Measurements from ENCODE around the gene MED19.
"Not testable (repeated sequence)": the region's sequence is repeated elsewhere in the genome, so short reads cannot be mapped to it uniquely, and the experiment has no call there.

Gene MED19, protein sequence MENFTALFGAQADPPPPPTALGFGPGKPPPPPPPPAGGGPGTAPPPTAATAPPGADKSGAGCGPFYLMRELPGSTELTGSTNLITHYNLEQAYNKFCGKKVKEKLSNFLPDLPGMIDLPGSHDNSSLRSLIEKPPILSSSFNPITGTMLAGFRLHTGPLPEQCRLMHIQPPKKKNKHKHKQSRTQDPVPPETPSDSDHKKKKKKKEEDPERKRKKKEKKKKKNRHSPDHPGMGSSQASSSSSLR

DNA sequence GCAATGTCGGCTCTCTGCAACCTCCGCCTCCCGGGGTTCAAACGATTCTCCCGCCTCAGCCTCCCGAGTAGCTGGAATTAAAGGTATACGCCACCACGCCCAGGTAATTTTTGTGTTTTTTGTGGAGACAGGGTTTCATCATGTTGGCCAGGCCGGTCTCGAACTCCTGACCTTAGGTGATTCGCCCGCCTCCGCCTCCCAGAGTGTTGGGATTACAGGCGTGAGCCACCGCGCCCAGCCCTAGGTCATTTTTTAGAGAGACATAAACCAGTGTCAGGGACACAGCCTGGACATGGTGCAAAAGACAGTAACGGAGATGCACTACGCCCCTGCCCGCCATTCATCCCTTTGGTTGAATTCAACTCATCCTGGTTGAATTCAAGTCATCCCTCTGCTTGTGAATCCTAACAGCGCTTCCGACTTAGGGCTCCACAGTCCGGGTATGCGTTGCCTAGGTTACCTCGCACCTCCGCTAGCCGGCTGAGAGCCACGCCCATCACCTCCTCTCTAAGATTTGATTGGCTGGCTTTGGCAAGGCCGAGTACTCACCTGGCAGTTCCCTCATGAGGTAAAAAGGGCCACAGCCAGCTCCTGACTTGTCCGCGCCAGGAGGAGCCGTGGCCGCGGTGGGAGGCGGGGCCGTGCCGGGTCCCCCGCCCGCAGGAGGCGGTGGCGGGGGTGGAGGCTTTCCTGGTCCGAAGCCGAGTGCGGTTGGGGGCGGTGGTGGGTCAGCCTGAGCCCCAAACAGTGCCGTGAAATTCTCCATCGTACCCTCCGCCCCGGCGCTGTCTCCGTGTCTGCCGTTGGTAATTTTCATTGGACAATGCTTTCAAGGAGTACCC, at the start of gene MED19:
MED19 (minus strand) TSS at position 802 of the 842 bp plus-strand sequence; CDS start at position 766, 36 bp downstream.
- peak; percentile 73 for DNase-seq (ENCODE audit: insufficient read length, low spot score)
- FAIRE-seq: peak; percentile 86

DNA sequence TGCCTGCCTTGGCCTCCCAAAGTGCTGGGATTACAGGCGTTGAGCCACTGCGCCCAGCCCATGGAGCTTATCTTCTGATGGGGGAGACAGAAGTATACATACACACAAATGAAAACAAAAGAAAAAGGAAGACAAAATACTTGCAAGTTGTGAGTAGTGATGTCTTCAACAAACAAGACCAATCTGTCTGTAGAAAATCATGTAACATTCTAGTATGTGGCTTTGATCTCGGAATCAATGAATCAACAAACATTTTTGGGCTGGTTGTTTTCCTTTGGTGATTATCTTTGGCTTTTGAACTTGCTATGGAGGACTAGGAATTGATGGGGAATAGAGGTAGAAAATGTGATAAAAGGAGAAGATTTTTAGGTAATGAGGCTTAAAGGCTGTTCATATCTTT, 46.2 kb upstream of the MED19 start:
- FAIRE-seq (no peak), DNase-seq (ENCODE audit: insufficient read length, low spot score) (no peak)

DNA sequence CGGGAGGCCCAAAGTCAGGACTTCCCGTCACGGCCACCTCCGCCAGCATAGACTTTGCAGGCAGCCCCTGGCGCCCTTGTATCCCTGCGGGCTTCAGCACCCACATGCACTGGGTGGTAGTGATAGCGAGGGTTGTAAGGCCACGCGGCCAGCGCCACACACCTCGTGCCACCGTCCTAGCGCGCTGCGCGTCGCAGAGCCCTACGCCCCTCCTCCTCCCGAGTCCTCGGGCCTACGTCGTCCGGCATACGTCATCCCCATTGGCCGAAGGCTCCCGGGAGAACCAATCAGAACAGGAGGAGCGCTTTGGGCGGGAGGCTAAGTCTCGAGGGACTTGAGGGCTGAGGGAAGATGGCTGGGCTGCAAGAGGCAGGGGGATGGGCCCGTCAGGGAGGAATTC, 40.9 kb upstream of the MED19 start:
- FAIRE-seq (no peak), DNase-seq (ENCODE audit: insufficient read length, low spot score) (no peak)

DNA sequence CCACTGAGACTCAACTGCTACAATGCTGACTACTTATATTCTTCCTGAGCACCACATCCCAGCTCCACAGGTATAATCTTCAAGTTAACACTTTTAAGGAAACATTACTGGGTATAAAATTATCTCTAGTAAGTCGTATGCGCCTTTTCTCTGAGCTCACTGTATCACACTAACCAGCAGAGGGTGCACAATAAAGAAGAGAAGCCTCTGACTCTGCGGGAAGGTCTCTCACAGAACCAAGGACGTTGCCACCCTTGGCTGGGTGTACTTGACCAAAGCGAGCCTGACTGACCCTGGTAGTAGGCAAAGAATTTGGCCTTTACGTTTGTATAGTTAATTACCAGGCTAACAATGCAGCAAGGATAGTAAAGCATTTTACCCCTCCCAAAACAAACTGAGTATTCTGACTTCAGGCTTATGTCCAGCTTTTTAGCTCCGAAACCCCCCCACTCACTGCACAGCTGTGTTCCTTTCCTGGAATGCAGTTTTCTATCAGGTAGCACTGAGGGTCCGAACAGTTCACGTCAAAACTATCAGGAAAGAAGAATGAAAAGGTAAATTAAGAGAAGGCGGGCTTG, 39.8 kb upstream of the MED19 start, which contains the start of gene BTBD18:
BTBD18 (minus strand) TSS at position 144 of the 578 bp plus-strand sequence. CDS start 631 bp downstream, outside the sequence.
- FAIRE-seq (no peak), DNase-seq (ENCODE audit: insufficient read length, low spot score) (peak; percentile 38)

DNA sequence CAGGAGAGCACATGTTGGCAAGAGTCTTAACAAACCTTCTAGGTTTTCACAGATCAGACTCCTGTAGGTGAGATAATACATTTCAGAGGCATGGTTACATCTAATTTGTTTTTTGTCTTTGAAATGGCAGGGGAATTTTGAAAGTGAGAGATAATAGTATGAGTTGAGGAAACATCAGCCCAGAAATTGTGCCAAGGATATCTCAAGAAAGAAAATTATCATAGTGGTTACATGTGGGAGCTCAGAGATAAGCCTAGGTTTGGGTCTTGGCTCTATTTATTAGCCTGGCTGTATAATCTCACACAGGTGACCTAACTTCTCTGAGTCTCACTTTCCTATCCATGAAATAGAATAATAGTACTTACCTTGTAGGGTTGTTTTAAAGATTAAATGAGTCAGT, 39.2 kb upstream of the MED19 start:
- DNase-seq (ENCODE audit: insufficient read length, low spot score): no peak
- FAIRE-seq: no peak

DNA sequence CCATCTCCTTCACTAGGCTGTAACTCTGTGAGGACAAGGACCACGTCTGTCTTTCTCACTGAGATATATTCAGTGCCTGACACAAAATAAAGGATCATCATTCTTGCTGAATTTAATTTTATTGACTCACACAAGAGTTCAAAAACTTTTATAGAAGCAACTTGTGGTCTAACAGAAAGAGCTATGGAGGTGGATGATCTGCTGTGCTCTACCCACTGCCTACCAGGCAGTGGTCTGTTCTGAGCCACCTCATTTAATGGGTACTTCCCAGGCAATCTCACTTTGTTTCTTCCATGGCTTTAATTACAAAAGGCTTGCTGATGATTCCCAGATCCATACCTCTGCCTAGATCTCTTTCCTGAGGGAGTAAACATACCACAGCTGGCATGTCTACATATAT, 34.9 kb upstream of the MED19 start:
- FAIRE-seq: no peak
- no peak for DNase-seq (ENCODE audit: insufficient read length, low spot score)

DNA sequence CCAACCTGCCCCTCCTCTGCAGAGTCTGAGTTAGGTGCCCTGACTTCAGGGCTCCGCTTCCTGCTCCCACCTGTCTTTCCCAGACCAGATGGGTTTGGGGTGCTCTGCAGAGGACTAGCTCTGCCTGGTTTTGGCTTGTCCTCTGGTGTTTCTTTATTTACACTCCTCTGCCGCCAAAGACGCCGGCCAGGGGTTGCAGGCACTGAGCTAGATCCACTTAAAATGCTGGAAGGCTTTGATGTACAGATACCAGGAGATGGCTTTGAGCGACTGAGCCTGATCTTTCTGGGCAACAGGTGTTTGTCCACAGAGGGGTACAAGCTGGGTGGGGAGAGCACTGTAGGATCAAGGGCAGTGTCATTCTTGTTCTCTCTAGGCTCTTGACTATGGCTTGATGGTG, 33.2 kb upstream of the MED19 start:
- DNase-seq (ENCODE audit: insufficient read length, low spot score): no peak
- no peak for FAIRE-seq

DNA sequence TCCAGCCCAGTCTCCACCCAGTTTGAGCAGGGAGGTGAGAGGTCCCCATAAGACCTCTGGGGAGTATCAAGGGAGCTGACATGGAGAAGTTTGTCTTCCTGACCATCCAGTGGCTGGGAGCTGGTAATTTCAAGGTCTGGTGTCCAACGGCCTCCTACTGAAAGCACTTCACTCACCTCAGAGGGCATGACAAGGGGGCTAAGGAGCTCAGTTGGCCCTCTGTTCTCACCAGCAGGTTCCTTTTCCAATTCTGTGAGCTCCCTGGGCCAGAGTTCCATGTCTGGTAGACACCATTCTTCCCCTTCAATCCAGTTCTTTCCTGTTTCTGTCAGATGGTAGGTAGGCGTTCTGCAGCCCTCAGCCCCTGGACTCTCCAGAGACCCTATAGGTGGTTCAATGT, 32.3 kb upstream of the MED19 start:
- FAIRE-seq: no peak
- no peak for DNase-seq (ENCODE audit: insufficient read length, low spot score)

DNA sequence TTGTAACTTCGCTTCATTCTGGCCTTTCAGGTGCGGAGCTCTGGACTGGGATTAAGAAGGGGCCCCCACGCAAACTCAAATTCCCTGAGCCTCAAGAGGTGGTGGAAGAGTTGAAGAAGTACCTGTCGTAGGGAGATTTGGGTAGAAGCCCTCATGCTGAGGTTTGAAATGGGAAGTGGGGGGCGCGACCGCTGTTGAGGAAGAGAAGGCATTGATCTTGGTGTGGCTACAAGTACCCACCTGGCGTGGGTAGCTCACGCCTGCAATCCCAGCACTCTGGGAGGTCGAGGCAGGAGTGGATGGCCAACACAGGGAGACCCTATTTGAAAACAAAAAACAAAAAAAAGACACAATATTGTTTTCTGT, 30.1 kb upstream of the MED19 start:
- no peak for DNase-seq (ENCODE audit: insufficient read length, low spot score)
- no peak for FAIRE-seq

DNA sequence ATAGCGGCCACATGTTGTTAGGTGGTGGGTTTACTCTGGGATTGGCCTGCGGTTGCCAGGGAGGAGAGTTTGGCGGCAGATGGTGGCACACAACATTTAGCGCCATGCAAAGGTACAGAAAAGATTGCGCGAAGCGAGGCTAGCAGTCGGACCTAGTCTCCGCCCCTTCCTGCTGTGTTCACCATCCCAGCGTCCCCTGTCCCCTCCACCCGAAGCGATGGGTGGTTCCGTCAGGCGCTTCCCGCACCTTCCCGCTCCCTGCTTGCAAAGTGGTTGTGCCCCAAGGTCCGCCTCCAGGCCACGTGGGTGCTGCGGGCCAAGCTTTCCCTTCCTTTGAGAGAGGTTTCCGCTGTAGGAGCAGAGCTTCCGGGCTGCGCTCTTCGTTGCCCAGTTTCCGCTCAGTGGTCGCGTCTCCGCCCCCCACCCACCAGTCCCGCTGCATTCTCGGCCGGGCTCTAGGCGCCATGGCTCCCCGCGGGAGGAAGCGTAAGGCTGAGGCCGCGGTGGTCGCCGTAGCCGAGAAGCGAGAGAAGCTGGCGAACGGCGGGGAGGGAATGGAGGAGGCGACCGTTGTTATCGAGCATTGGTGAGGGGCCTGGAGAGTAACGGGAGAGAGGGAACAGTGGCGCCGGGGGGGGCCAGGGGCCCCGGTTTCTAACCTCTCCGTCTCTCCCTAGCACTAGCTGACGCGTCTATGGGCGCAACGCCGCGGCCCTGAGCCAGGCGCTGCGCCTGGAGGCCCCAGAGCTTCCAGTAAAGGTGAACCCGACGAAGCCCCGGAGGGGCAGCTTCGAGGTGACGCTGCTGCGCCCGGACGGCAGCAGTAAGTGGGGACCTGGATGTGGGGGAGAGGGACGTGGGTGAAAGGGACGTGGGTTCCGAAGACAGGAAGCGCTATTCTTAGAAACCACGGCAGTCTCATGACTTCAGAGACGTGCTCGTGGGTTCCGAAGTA, 29.4 kb upstream of the MED19 start, which contains the start of gene SELENOH:
SELENOH (plus strand) TSS at position 360 of the 955 bp plus-strand sequence; CDS start at position 465, 105 bp downstream.
- peak; percentile 62 for FAIRE-seq

DNA sequence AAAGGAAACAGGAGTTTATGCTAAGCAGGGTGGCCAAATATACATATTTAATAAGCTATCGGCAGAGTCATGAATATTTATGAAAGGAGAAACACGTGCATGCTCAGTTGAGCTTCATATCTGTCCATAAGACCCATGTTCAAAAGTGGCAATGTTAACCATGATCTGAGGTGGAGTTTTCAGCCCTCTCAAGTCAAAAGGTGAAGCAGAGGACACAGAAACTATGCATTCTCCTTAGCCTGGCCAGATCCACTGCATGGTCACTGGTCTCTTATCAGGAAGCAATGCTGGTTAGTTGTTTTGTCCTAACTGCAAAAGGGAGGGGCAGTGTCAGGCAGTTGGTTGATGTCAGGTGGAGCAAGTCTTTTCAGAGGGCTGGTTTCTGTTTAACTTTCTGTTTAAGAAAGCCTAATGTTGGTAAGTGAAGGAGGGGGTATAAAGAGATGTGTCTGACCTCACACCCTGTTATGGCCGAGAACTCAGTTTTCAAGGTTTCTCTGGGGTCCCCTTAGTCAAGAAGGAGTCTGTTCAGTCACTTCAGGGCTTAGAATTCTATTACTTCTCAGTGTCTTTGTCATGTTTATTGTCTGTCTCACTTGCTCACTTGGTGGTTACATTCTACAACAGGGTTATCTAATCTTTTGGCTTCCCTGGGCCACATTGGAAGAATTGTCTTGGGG, 23.7 kb upstream of the MED19 start:
- DNase-seq (ENCODE audit: insufficient read length, low spot score) (no peak), FAIRE-seq (no peak)

More for the DNA sequence above, 29.4 kb upstream of the MED19 start, which contains the start of gene SELENOH:
- DNase-seq (ENCODE audit: insufficient read length, low spot score): peak; percentile 94

DNA sequence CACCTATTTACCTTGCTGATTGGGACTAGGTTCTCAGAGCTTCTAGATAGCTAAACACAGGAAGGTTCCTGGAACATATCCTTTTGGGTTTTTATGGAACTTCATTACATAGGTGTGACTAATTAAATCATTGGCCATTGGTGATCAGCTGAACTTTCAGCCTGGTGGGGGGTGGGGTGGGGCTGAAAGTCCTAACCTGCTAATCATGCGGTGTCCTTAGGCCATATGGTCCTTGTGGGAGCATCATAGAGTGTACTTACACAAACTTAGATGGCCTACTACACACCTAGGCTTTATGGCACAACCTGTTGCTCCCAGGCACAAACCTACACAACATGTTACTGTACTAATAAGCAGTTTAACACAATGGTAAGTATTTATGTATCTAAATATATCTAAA, 20.6 kb upstream of the MED19 start:
- DNase-seq (ENCODE audit: insufficient read length, low spot score) (no peak), FAIRE-seq (no peak)

DNA sequence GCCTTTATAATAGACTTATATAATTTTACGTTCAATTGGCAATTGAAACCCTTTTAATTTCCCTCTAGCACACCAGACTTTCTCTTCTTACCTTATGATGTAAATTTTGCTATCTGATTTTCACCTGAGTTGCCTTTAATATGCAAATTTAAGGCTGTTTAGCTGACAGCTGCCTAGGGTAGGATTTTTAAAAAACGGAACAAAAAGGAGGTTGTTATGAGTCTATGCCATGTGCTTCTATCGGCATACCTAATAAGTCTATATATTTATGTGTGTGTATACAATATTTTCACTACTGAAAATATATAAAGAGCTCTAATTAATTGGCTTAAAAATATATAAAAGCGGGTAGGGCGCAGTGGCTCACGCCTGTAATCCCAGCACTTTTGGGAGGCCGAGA, 17.5 kb upstream of the MED19 start:
- FAIRE-seq (no peak), DNase-seq (ENCODE audit: insufficient read length, low spot score) (no peak)

DNA sequence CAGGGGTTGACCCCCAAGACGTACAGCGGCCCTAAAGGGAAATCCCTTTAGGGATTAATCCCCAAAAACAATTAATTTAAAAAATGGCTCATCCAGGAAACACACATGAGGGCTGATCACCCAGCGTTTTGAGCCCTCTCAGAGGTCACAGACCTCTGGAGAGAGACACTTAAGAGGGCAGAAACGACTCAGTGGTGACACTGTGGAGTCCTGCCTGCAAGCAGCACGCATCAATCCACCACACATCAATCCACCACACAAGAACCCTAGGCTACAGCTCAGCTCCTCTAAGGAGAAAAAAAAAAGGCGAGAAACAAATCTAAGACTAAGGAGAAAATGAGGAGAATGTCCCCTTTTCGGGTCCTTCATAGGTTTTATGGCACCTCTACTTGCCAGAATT, 16.8 kb upstream of the MED19 start:
- DNase-seq (ENCODE audit: insufficient read length, low spot score): no peak
- FAIRE-seq: no peak

DNA sequence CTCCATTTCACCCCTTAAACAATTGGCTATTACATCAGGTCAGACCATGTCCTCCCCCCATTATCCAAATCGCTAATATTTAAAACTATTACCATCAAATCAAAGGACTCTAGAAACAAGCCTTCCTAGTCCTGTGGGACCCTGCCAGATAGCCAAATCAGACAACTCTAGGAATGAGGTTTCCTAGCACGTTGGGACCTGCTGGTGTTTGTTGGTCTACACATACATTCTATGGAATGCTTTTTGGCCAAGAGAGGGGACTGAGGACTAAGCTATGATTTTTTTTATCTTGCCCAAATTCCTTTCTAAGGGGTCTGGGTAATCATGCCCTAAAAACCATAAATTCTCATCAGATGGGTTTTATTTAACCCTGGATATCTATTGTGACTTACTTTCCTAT, 15.2 kb upstream of the MED19 start:
- DNase-seq (ENCODE audit: insufficient read length, low spot score) (no peak), FAIRE-seq (no peak)

DNA sequence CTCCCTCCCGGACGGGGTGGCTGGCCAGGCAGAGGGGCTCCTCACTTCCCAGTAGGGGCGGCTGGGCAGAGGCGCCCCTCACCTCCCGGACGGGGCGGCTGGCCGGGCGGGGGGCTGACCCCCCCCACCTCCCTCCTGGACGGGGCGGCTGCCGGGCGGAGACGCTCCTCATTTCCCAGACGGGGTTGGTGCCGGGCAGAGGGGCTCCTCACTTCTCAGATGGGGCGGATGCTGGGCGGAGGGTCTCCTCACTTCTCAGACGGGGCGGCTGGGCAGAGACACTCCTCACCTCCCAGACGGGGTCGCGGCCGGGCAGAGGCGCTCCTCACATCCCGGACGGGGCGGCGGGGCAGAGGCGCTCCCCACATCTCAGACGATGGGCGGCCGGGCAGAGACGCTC, 4.7 kb upstream of the MED19 start:
- not testable (repeated sequence) for DNase-seq (ENCODE audit: insufficient read length, low spot score); FAIRE-seq

DNA sequence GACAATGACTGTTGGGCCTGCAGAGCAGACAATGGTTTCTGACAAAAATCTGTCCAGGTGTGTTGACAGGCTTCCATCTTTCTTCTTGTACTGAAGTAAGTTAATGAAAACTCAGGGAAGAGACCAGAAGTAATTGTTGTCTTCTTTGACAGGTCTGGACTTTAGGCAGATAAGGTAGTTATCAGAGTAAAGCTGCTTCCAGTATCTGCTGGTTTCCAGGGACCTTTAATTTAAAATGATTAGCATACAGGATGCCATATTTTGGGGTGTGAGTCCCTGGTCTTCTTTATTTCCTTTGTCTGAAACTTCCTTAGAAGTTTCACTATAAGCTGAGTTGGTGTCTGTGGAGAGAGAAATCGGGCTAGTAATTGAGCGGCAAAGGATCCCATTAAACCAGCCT, 1.8 kb upstream of the MED19 start:
- no peak for FAIRE-seq
- no peak for DNase-seq (ENCODE audit: insufficient read length, low spot score)

DNA sequence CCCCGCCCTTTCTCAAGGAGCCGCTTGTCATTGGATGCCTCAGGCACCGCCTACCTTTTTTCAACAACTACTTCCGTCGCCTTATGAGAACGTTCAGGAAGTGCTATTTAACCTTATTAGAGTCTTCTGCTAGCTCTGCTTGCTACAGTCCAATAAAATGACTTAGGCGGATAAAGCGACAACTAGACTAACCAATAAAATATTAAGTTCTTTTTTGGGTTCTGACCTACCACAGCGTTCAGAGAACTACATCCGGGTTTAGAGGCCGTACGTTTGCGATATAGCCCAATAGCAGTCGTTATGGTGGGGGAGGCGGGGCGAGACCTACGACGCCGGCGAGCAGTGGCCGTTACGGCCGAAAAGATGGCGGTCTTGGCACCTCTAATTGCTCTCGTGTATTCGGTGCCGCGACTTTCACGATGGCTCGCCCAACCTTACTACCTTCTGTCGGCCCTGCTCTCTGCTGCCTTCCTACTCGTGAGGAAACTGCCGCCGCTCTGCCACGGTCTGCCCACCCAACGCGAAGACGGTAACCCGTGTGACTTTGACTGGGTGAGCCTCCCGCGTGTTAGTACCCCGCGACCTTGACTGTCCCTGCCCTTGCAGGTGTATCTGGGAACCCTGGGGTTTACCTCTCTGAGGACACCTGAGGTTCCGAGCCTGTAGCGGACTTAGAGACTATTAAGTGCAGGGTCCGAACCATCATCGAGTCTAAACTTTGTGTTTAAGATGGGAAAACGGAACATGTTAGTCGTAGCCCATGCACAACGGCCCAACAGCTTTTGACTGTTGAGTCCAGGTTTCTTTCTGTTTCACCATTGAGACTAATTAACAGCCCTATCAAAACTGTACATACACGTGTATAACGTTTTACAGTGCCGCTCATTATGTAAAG, 488 bp upstream of the MED19 start, which contains the start of gene TMX2:
TMX2 (plus strand) TSS at position 338 of the 895 bp plus-strand sequence; CDS start at position 364, 26 bp downstream.
- FAIRE-seq: peak; percentile 95

More for the DNA sequence above, 488 bp upstream of the MED19 start, which contains the start of gene TMX2:
- peak; percentile 96 for DNase-seq (ENCODE audit: insufficient read length, low spot score)
